NCI-H146 treated with DMSO at 0.1 percent for 48 hours (cell line): ENCODE measurements around the gene SUPT3H.

Experiments
- DNase-seq: peaks from one replicate; lab custom pipeline; 2025; ENCODE audit not compliant: unreplicated experiment; lab: John Stamatoyannopoulos, UW

The SUPT3H gene

GRCh38 chr6:44854712-44855443 lies 522.9 kb downstream of the SUPT3H start:
- no peak for DNase-seq

DNA sequence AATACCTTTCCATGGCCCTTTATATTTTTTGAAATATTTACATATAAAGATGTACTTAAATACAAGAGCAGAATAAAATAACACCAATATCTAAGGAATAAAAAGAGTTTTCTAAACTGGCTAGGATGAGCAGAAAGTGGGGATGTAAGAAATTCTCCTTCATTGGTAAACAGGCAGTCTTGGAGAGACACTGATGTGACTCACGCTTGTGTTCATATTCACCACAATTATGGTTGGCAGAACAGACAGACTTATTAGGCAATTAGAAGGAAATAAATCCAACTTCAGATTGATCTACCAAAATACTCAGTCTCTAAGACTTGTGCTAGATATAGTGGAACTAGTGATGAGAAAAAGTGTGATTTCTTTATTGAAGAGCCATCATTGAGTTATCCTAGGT lies 526.6 kb downstream of the SUPT3H start:
- no peak for DNase-seq

DNA sequence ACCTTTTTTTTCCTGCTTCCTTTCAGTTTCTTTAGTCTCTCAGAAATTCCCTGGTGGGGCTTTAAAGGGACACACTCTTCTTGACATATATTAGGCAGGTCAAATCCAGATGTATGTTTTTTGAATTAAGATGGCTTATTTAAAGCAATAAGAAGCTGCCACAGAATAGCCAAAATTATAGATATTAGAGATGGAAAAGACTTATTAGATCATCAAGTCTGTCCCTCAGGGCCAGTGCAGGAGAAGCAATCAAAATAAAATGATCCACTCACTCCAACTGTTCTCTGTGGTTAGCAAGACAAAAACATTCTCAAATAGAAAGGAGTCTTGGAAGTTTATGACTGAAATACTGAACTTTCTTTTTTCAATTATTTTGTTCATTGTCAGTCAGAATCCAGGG lies 527.4 kb downstream of the SUPT3H start:
- DNase-seq = no peak

GRCh38 chr6:44849806-44850205 lies 527.9 kb downstream of the SUPT3H start:
- no peak for DNase-seq

DNA sequence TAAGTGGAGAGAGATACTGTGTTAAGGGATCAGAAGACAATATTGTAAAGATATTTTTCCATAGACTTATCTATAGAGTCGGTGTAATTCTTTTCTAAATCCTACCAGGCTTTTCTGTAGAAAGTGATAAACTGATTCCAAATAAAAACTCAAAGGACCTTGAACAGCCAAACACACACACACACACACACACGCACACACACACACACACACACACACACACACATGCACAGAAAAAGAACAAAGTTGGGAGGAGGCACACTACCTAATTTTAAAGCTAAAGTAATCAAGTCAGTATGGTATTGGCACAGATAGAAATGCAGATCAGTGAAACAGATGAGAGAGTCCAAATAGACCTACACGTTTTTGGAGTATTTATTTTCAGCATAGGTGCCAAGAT lies 534.0 kb downstream of the SUPT3H start:
- DNase-seq = no peak

DNA sequence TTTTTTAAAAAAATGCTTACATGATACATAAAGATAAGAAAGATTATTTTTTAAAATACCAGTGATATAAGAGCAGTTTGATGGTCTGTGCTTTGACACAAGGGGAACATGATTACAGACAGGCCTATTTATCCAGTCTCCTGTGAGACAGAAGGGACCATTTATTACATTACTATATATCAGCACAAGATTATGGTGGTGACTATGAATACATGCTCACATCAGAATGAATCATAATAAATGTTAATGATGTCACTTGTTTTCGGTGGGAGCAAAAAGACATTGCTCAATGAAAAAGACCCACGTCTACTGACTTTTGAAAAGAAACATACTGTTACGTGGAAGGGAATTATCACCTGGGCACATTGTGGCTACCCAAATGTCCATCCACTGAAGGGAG lies 535.1 kb downstream of the SUPT3H start:
- DNase-seq = no peak

- no peak for DNase-seq
Measured at GRCh38 chr6:44841829-44842228, 535.9 kb downstream of the SUPT3H start.

DNA sequence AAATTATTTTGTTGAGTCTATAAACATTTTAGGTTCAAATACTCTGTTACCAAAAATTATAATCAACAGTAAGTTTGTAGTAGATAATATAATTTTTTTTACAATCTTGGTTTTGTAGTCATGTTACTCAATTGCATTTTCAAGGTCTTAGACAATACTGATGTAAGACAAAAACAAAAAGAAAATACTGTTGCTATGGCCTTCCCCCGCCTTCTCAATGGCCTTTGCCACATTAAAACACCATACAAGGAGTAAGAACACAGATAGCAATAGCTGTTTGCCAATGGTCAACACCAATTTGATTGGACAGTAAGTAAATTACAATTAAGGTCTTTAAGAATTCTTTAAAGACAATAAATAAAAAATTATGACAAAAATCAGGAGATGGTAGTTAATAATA lies 540.0 kb downstream of the SUPT3H start:
- DNase-seq = no peak

DNA sequence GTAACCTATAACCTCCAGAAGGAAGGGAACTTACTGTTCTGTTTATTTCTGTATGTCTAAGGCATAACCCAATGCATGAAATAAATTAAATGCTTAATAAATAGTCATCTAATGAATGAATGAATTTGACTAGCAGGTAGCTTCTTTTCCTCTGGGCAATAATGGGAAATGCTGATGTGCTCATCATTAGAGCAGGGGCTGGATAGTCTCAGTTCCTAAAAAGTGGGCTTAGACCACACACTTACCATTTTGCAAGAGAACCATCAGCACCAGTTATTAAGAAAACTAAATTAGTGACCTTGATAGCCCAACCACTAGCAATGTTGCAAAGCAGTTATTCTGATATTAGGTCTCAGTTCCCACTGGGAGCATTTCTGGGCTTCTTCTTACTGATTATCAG lies 540.5 kb downstream of the SUPT3H start:
- DNase-seq = no peak

- no peak for DNase-seq
Measured at GRCh38 chr6:44833248-44833647, 544.5 kb downstream of the SUPT3H start.

DNA sequence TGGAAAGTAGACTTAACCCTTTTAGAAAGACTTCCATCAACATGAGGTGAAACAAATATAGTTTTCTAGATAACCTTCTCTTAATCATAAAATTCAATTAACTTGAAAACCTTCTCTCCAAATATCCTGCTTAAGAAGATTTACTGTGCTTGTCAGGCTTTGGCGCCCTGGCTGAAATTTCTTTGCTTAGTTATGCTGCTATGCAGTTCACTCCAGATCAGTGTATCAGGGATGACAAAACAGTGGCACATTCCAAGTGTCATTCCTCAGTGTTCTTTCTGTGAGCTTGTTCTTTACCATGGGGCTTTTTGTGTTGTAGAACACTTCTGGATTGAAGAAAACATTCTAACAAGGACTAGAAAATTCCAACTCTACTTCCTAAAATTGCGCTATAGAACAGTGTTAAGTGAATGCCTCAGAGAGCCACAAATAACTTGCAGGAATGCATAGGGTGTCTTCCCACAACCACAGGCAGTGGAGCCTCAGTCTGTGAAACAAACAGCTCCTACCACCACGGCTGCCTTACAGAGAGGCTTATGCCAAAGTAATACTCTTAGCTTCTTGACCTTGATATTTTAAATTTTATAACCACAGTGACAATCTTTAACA lies 546.6 kb downstream of the SUPT3H start:
- no peak for DNase-seq

- no peak for DNase-seq
Measured at GRCh38 chr6:44829836-44830235, 547.9 kb downstream of the SUPT3H start.

DNA sequence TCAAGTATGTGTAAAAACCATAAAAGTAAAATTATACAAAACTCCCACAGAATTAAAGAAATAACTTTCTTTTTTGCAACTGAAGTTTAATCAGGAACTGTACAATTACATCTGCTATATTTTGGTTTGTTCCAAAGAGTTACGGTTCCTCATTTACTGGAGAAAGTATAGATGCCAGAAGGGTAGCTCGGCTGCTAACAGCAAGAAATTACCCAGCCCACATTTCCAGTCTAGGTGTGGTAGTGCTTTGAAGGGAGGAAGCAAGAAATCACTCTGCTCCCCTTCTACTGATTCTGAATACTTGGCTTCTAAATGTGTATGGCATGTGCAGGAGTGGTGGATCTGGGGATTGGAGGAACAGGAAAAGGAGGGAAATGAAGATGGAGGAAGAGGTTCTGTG lies 549.0 kb downstream of the SUPT3H start:
- no peak for DNase-seq

DNA sequence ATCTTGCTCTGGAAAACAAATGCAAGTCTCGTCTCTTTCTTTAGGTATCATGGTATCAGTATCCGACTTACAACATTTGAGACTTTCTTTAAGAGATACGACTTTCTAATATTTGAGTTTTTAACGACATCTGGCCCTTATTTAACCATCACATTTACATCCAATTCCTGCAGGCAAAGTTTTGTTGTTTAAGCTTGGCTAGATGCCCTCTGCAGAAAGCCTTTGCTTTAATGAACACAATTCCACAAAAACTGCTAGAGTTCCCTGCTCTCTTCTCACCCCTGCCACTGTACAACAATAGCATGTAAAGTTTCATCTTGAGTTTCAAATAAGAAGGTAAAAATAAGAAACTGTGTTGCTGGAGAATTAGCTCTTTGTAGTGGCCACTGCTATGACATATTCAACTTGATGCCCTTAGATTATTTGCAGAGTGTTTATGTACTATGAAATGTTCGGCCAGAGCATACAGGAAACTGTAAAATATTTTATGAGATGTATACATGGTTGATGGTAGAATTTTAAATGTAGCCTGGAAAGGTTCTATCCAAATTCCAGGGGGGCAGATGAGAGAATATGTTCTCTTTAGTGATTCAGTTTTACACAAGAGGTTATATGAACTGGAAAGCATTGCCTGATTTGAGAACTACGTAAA lies 551.6 kb downstream of the SUPT3H start:
- no peak for DNase-seq

DNA sequence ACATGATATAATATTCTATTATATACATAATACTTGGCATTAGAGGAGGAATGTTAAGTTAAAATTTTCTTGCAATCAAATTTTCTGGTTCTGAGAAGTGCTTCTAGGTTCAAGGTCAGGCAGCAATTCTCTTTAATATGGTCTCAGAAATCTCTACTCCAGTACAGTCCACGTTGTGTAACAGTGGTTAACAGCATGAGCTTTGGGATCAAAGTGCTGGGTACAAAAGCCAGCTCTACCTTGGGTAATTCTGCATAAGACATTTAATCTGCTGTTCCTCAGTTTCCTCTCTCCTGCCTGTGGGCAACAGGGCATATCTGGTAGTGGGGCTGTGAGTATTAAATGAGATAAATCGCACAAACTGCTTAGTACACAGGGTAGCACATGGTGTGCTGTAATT lies 552.5 kb downstream of the SUPT3H start:
- DNase-seq = no peak

- no peak for DNase-seq
Measured at GRCh38 chr6:44824567-44824966, 553.2 kb downstream of the SUPT3H start.

DNA sequence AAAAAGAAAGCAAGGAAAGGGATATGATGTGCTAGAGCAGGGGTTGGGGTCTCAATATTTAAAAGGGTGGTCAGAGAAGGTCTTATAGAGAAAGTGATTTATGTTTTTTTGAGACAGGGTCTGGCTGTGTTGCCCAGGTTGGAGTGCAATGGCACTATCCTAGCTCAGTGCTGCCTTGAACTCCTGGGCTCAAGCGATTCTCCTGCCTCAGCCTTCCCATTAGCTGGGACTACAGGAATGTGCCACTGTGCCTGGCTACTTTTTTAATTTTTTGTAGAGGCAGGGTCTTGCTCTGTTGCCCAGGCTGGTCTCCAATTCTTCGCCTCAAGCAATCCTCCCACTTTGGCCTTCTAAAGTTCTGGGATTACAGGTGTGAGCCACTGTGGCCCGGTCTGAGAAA lies 557.0 kb downstream of the SUPT3H start:
- no peak for DNase-seq

GRCh38 chr6:44820321-44820720 lies 557.4 kb downstream of the SUPT3H start:
- no peak for DNase-seq

DNA sequence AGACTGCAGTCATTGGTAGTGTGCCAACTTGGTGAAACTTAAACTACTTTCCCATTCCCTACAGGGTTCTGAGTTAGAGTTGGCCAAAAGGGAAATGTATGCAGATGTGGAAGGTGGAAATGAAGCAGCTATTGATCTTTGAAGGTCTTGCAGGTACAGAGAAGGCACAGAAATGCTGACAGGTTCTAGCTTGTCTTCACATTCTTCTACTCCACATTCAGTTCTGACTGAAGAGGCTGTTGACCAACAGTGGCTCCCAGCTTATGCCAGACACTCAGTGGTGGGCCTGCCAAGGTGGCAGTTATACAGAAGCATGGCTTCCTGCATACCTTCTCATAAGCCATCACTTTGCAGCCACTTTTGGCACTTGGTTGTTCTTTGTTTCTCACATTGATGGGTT lies 566.3 kb downstream of the SUPT3H start:
- no peak for DNase-seq

DNA sequence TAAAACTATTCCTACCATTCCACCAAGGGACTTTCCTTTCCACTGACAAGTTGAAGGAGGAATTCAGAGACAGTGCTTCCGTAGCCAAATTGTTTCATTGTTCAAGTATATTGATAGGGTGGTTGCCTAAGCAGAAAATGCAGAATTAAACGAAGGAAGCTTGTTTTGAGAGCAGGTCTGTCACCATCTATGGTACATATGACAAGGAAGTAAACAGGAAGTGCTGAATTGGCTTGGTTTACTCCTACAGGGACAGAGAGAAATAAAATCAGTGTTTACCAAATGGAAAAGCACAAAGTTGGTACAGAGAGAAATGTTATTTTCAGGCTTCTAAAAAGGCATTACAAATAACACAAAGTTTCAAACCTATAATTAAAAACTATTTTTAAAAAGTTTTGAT lies 568.5 kb downstream of the SUPT3H start:
- no peak for DNase-seq

GRCh38 chr6:44808148-44808547 lies 569.6 kb downstream of the SUPT3H start:
- no peak for DNase-seq

- DNase-seq = no peak
Measured at GRCh38 chr6:44806656-44807055, 571.1 kb downstream of the SUPT3H start.
